ENCODE results near the gene GAB3. TPM values are rescaled to one million over a fixed set of nuclear protein-coding genes. Genes with fewer than 3 reads are reported as not detected.

The GAB3 gene
- total and polyA plus RNA-seq, 2 of the 4 experiments (the other 2 are of a cell fraction), result 2.2 to 3.7 TPM

DNA sequence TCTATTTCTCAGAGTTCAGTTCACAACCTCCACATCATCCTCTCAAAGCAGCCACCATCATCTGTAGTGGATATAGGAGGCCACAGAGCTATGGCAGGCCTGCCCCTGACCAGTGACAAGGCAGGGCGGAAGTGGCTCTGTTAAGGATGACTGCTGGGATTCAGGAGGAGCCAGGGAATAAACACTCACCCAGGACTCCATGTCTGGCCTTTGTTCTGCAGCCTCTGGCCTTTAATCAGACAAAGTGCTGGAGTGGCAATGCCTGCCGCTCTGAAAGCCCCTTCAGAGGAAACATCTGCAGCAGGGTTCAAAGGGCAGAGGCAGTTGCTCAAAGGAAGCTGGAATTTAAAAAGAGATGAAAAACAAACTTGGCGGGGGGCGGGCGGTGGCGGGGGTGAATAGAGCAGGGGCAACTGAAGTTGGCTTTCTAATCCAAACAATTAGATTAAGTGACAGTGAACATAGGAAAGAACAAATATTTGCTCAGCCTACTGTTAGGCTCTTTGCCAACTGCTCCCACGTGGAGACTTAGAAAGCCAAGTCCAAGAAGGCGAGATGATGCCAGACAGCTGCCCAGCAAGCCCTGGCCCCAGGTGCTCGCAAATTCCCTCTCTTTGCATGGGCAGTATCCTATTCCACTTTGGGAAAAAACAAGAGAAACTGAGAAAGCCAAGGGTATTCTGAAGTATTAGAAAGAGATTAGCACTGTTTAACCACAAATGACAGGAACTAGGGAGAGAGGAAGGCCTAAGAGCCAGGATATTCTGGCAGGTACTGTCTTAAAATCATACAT lies 48.9 kb upstream of the GAB3 start:
- BruUV-seq (replicated peaks), result no TSS peak
- no peak for TF ChIP-seq NFE2L2 (IDR thresholded peaks at IDR 0.05; ENCODE audit: low read depth, low read length)
- no peak for TF ChIP-seq CHD1 (IDR thresholded peaks at IDR 0.05; ENCODE audit: low read depth, low read length)
- no peak for TF ChIP-seq BHLHE40 (IDR thresholded peaks at IDR 0.05; ENCODE audit: low read depth, low read length)
- no peak for TF ChIP-seq FOS (IDR thresholded peaks at IDR 0.05; ENCODE audit: low read depth, low read length)
- no peak for TF ChIP-seq MXI1 (IDR thresholded peaks at IDR 0.05; ENCODE audit: borderline replicate concordance, low read depth, low read length)
- TF ChIP-seq, protein P1, sequence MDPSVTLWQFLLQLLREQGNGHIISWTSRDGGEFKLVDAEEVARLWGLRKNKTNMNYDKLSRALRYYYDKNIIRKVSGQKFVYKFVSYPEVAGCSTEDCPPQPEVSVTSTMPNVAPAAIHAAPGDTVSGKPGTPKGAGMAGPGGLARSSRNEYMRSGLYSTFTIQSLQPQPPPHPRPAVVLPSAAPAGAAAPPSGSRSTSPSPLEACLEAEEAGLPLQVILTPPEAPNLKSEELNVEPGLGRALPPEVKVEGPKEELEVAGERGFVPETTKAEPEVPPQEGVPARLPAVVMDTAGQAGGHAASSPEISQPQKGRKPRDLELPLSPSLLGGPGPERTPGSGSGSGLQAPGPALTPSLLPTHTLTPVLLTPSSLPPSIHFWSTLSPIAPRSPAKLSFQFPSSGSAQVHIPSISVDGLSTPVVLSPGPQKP (IDR thresholded peaks at IDR 0.05; ENCODE audit: borderline replicate concordance, low read depth, low read length), result no peak
- no peak for TF ChIP-seq RFX5 (IDR thresholded peaks at IDR 0.05; ENCODE audit: low read depth, low read length)
- no peak for TF ChIP-seq RCOR1 (IDR thresholded peaks at IDR 0.05; ENCODE audit: insufficient replicate concordance, low read length)
- no peak for TF ChIP-seq MAFK (IDR thresholded peaks at IDR 0.05; ENCODE audit: low read depth, low read length)
- TF ChIP-seq MAZ (IDR thresholded peaks at IDR 0.05; ENCODE audit: borderline replicate concordance, low read depth, low read length), result no peak
- TF ChIP-seq, protein P2, sequence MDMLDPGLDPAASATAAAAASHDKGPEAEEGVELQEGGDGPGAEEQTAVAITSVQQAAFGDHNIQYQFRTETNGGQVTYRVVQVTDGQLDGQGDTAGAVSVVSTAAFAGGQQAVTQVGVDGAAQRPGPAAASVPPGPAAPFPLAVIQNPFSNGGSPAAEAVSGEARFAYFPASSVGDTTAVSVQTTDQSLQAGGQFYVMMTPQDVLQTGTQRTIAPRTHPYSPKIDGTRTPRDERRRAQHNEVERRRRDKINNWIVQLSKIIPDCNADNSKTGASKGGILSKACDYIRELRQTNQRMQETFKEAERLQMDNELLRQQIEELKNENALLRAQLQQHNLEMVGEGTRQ (IDR thresholded peaks at IDR 0.05; ENCODE audit: low read depth, low read length), result no peak
- TF ChIP-seq SMC3 (IDR thresholded peaks at IDR 0.05; ENCODE audit: low read depth, low read length), result no peak
- TF ChIP-seq POLR2A (IDR thresholded peaks at IDR 0.05; ENCODE audit: low read depth, low read length), result no peak
- TF ChIP-seq CTCF (conservative IDR thresholded peaks at IDR 0.05; ENCODE audit: low read depth, low read length), result no peak

More for the DNA sequence above, 48.9 kb upstream of the GAB3 start:
- Histone ChIP-seq H3K79me1 (ENCODE audit: low read depth in 1 of 2, low read length in 2 of 2) (peaks cover 23 to 33% of the 10 kb centered on the region in 2 experiments), H3K9me3 (ENCODE audit: control insufficient read depth, insufficient read depth, low read length) (no peaks in the 10 kb centered on the region), H3K4me2 (ENCODE audit: low read depth, low read length) (peak overlapping the region; percentile 75), H2BK20ac (ENCODE audit: low read depth, low read length) (peak overlapping the region; percentile 22; the same call in 1 of the 2 replicates), H3K4me3 (ENCODE audit: insufficient read depth, low read depth, low read length) (no peak overlapping the region), H3K23ac (ENCODE audit: low read depth, low read length) (peak overlapping the region; percentile 37; the same call in 1 of the 2 replicates), H3K9me1 (ENCODE audit: insufficient read depth, low read length) (peaks cover 3% of the 10 kb centered on the region; the same call in 1 of the 2 replicates), H4K20me1 (ENCODE audit: insufficient read depth, low read length) (peaks cover 3% of the 10 kb centered on the region; the same call in 1 of the 2 replicates), H3K36me3 (ENCODE audit: control insufficient read depth, insufficient read depth, low read length) (no peaks in the 10 kb centered on the region), H3K4me1 (ENCODE audit: control insufficient read depth, insufficient read depth, low read length) (peaks cover 16% of the 10 kb centered on the region), H2BK15ac (ENCODE audit: low read depth, low read length) (no peak overlapping the region), H2AK9ac (replicated peaks; ENCODE audit: low read depth, low read length, poor library complexity) (peak overlapping the region; percentile 71), H3K9ac (ENCODE audit: low read depth, low read length) (no peak overlapping the region), H4K8ac (ENCODE audit: low read depth in 2 of 2, low read length in 2 of 2) (peak overlapping the region in 1 of 2 experiments; percentile 51; a peak in 1 of 4 replicates), H3K27ac (ENCODE audit: insufficient read depth, low read length) (peak overlapping the region; percentile 85), H3K14ac (replicated peaks; ENCODE audit: low read depth, low read length) (peak overlapping the region; percentile 63; the same call in 1 of the 2 replicates), H4K5ac (ENCODE audit: low read depth, low read length) (peak overlapping the region; percentile 32; the same call in 1 of the 2 replicates), H2BK5ac (ENCODE audit: low read depth, low read length, poor library complexity, severe bottlenecking) (peak overlapping the region; percentile 87), H4K91ac (ENCODE audit: insufficient read depth, low read depth, low read length) (peak overlapping the region; percentile 31), H2AK5ac (ENCODE audit: low read depth, low read length) (no peak overlapping the region; the same call in 1 of the 2 replicates), H3K4ac (ENCODE audit: low read depth, low read length) (peak overlapping the region; percentile 67), H3K18ac (ENCODE audit: low read depth, low read length) (peak overlapping the region; percentile 53), H2AFZ (replicated peaks; ENCODE audit: low read length, poor library complexity) (peak overlapping the region; percentile 64), H3K56ac (ENCODE audit: extremely low read depth, insufficient read depth, low read length) (peak overlapping the region; percentile 23; the same call in 1 of the 2 replicates), H2BK120ac (ENCODE audit: low read depth, low read length) (peak overlapping the region; percentile 54), H3K27me3 (ENCODE audit: control insufficient read depth, insufficient read depth, low read length) (no peaks in the 10 kb centered on the region)
- ChIA-PET CTCF (no interaction called here), POLR2A (ENCODE audit: unreplicated experiment) (no interaction called here)
- 40% methylated on average over 1 of the region's 9 CpGs; no CpG with 5 or more reads in 1 of the 2 experiments for WGBS, 2 experiments (ENCODE audit: extremely low coverage in 2 of 2, insufficient read length in 1 of 2)
- DNase-seq (peak; percentile 35), ATAC-seq (ENCODE audit: low read depth) (peak; percentile 71)
- intact Hi-C loops (cut with micrococcal nuclease), result no loop called here
- dilution Hi-C loops (cut with HindIII; ENCODE audit: low sequenced_read_pairs, unreplicated experiment), result no loop called here
- in situ Hi-C loops (cut with MboI; ENCODE audit: low sequenced_read_pairs), result no loop called here
